C4-2B (cell line): ENCODE data around the gene TCFL5.

Experiments used
- H3K27ac ChIP-seq: fragments of 450-650 bp; 2 replicates; pipeline ENCODE4 v1.5.1; 2017
- CTCF ChIP-seq: fragments of 450-650 bp; conservative IDR thresholded peaks from 2 replicates; pipeline ENCODE4 v1.5.1; 2017; ENCODE audit warnings: mild to moderate bottlenecking
- ZFX ChIP-seq: fragments of 450-650 bp; IDR thresholded peaks from 2 replicates; pipeline ENCODE4 v1.6.1; 2017

Gene TCFL5

GRCh38 chr20:62820208-62820961, 41.2 kb downstream of the TCFL5 start:
- no peak overlapping the region for H3K27ac ChIP-seq
- no peak for TF ChIP-seq ZFX
- no peak for TF ChIP-seq CTCF

GRCh38 chr20:62819494-62820174, 42.0 kb downstream of the TCFL5 start:
- no peak for TF ChIP-seq CTCF
- no peak for TF ChIP-seq ZFX
- no peak overlapping the region for H3K27ac ChIP-seq

GRCh38 chr20:62818592-62819493, 42.8 kb downstream of the TCFL5 start:
- no peak overlapping the region for H3K27ac ChIP-seq
- TF ChIP-seq CTCF (no peak), ZFX (no peak)

GRCh38 chr20:62817975-62818591, 43.5 kb downstream of the TCFL5 start:
- no peak overlapping the region for H3K27ac ChIP-seq
- no peak for TF ChIP-seq ZFX
- no peak for TF ChIP-seq CTCF

GRCh38 chr20:62816884-62817873, 44.4 kb downstream of the TCFL5 start, which contains the start of gene COL9A3:
Gene COL9A3 (plus strand): TSS chr20:62817050. CDS start chr20:62817065, 15 bp downstream.
- no peak within 1 kb of the TSS for H3K27ac ChIP-seq
- TF ChIP-seq ZFX (no peak), CTCF (no peak)
